ENCODE measurements around the gene RBP4.

- TF ChIP-seq CTCF (IDR thresholded peaks at IDR 0.05; ENCODE audit: low read depth, low read length) (no peak), POLR2A (IDR thresholded peaks at IDR 0.05; ENCODE audit: extremely low read depth, insufficient read length) (no peak)
Observed at GRCh38 chr10:93554316-93554663, 46.7 kb downstream of the RBP4 start.
